ENCODE data around the gene SBNO2.

SBNO2 gene

GRCh38 chr19:1168572-1169410 is 5.3 kb downstream of the SBNO2 start:
- DNase-seq (ENCODE audit: low spot score), result peak; percentile 67

- DNase-seq (ENCODE audit: low spot score), result no peak
These were observed 6.1 kb downstream of the SBNO2 start for GRCh38 chr19:1167687-1168571.

- DNase-seq (ENCODE audit: low spot score), result no peak
These were observed 7.0 kb downstream of the SBNO2 start for GRCh38 chr19:1166872-1167573.

GRCh38 chr19:1164684-1165531 is 9.2 kb downstream of the SBNO2 start:
- no peak for DNase-seq (ENCODE audit: low spot score)

GRCh38 chr19:1163934-1164683 is 10.0 kb downstream of the SBNO2 start:
- no peak for DNase-seq (ENCODE audit: low spot score)

GRCh38 chr19:1163283-1163933 is 10.7 kb downstream of the SBNO2 start:
- DNase-seq (ENCODE audit: low spot score), result no peak

GRCh38 chr19:1162404-1163282 is 11.4 kb downstream of the SBNO2 start:
- no peak for DNase-seq (ENCODE audit: low spot score)

GRCh38 chr19:1161716-1162115 is 12.4 kb downstream of the SBNO2 start:
- no peak for DNase-seq (ENCODE audit: low spot score)

- DNase-seq (ENCODE audit: low spot score), result no peak
These were observed 14.0 kb downstream of the SBNO2 start for GRCh38 chr19:1159864-1160595.

- no peak for DNase-seq (ENCODE audit: low spot score)
These were observed 15.1 kb downstream of the SBNO2 start for GRCh38 chr19:1158885-1159448.

GRCh38 chr19:1157931-1158884 is 15.9 kb downstream of the SBNO2 start:
- DNase-seq (ENCODE audit: low spot score), result no peak

GRCh38 chr19:1156830-1157615 is 17.0 kb downstream of the SBNO2 start:
- no peak for DNase-seq (ENCODE audit: low spot score)

- DNase-seq (ENCODE audit: low spot score), result no peak
These were observed 17.7 kb downstream of the SBNO2 start for GRCh38 chr19:1156305-1156801.

GRCh38 chr19:1155352-1156304 is 18.4 kb downstream of the SBNO2 start:
- no peak for DNase-seq (ENCODE audit: low spot score)

All from kidney capillary endothelial cell (primary cell).